Peyer's patch (tissue), 4 donors: Measurements from ENCODE around the gene HSPA1A.

Source experiments
- CTCF ChIP-seq, 6 experiments: fragments of 450-650 bp in 4 of 6; fragments of 200-600 bp in 2 of 6; sonication (generic) in 1 of 6; IDR thresholded peaks; one replicate each; pipeline ENCODE4 v1.5.1; 2017 to 2019; ENCODE audit warnings: antibody characterized with exemption in 6 of 6, mild to moderate bottlenecking in 3 of 6, moderate library complexity in 1 of 6
- POLR2A ChIP-seq, 2 donors: fragments of 450-650 bp; IDR thresholded peaks; one replicate each; pipeline ENCODE4 v1.5.1; 2017; ENCODE audit warnings: antibody characterized with exemption in 2 of 2, mild to moderate bottlenecking in 2 of 2, moderate library complexity in 2 of 2

- TF ChIP-seq CTCF (IDR thresholded peaks at IDR 0.05), result no peak
- TF ChIP-seq POLR2A (IDR thresholded peaks at IDR 0.05), result no peak
These were observed 9.3 kb upstream of the HSPA1A start for GRCh38 chr6:31805939-31806469.
